ENCODE measurements around the gene PRRC2B. TPM values are rescaled to one million over a fixed set of nuclear protein-coding genes. Genes with fewer than 3 reads are reported as not detected.

PRRC2B gene
- total RNA-seq, 1 experiment from 2014 or later, result 219 TPM

GRCh38 chr9:131396626-131397025 is 2.7 kb downstream of the PRRC2B start:
- TF ChIP-seq CTCF (IDR thresholded peaks at IDR 0.05; ENCODE audit: insufficient read depth in 1 of 2, low read depth in 1 of 2, low read length in 1 of 2, severe bottlenecking in 1 of 2, unreplicated experiment in 1 of 2), result no peak
- ChIA-PET CTCF (interaction anchor here (1.2 kb wide), 1 partner anchor 47 kb away, joined by 3 read pairs; no protein-coding TSS in a partner anchor), POLR2A (interaction anchor here (2.2 kb wide), 1 partner anchor 23 kb away, joined by 21 read pairs; no protein-coding TSS in a partner anchor)
- BruUV-seq (replicated peaks), result no TSS peak
- H3K9me3 ChIP-seq, result no peaks in the 10 kb centered on the region
- no peaks in the 10 kb centered on the region for H3K36me3 ChIP-seq (ENCODE audit: control insufficient read depth, insufficient read depth, low read length)
- Mint-ChIP-seq H3K27me3 (ENCODE audit: insufficient read depth, unreplicated experiment) (no peaks in the 10 kb centered on the region), H3K4me3 (ENCODE audit: unreplicated experiment) (peak overlapping the region; percentile 72), H3K9me3 (ENCODE audit: unreplicated experiment) (no peaks in the 10 kb centered on the region), H3K27ac (ENCODE audit: unreplicated experiment) (peak overlapping the region; percentile 63), H3K4me1 (ENCODE audit: low read depth, unreplicated experiment) (peaks cover 45% of the 10 kb centered on the region), H3K36me3 (ENCODE audit: insufficient read depth, unreplicated experiment) (peaks cover 54% of the 10 kb centered on the region)
- H3K27me3 ChIP-seq (replicated peaks; ENCODE audit: control insufficient read depth, insufficient read depth, low read length), result no peaks in the 10 kb centered on the region
- no peak overlapping the region for H3K4me3 ChIP-seq (ENCODE audit: low read depth, low read length)
- peaks cover 30% of the 10 kb centered on the region for H3K4me1 ChIP-seq
- intact Hi-C loops (cut with micrococcal nuclease; ENCODE audit: unreplicated experiment), result no loop called here
- no peak for DNase-seq

- peak in 1 of 2 experiments; percentile 60 for DNase-seq
These were observed 3.4 kb downstream of the PRRC2B start for GRCh38 chr9:131397100-131397790.

GRCh38 chr9:131398204-131398603 is 4.3 kb downstream of the PRRC2B start:
- POLR2A ChIA-PET, result interaction anchor here (2.2 kb wide), 1 partner anchor 25 kb away, joined by 21 read pairs; no protein-coding TSS in a partner anchor
- no peaks in the 10 kb centered on the region for H3K9me3 Mint-ChIP-seq (ENCODE audit: unreplicated experiment)
- DNase-seq, result no peak

More at GRCh38 chr9:131397100-131397790, 3.4 kb downstream of the PRRC2B start:
- peak overlapping the region; percentile 72 for H3K4me3 Mint-ChIP-seq (ENCODE audit: unreplicated experiment)
- no peak for TF ChIP-seq CTCF (IDR thresholded peaks at IDR 0.05; ENCODE audit: insufficient read depth in 1 of 2, low read depth in 1 of 2, low read length in 1 of 2, severe bottlenecking in 1 of 2, unreplicated experiment in 1 of 2)
- Histone ChIP-seq H3K36me3 (ENCODE audit: control insufficient read depth, insufficient read depth, low read length) (no peaks in the 10 kb centered on the region), H3K27me3 (replicated peaks; ENCODE audit: control insufficient read depth, insufficient read depth, low read length) (no peaks in the 10 kb centered on the region), H3K9me3 (no peaks in the 10 kb centered on the region), H3K4me1 (peaks cover 30% of the 10 kb centered on the region), H3K4me3 (ENCODE audit: low read depth, low read length) (peak overlapping the region; percentile 17; the same call in 1 of the 2 replicates)
- peaks cover 54% of the 10 kb centered on the region for H3K36me3 Mint-ChIP-seq (ENCODE audit: insufficient read depth, unreplicated experiment)
- BruUV-seq (replicated peaks), result no TSS peak
- H3K9me3 Mint-ChIP-seq (ENCODE audit: unreplicated experiment), result no peaks in the 10 kb centered on the region
- peak overlapping the region; percentile 63 for H3K27ac Mint-ChIP-seq (ENCODE audit: unreplicated experiment)
- CTCF ChIA-PET, result interaction anchor here (1.2 kb wide), 1 partner anchor 47 kb away, joined by 3 read pairs; no protein-coding TSS in a partner anchor
- POLR2A ChIA-PET, result interaction anchor here (2.2 kb wide), 1 partner anchor 24 kb away, joined by 21 read pairs; no protein-coding TSS in a partner anchor
- intact Hi-C loops (cut with micrococcal nuclease; ENCODE audit: unreplicated experiment), result no loop called here
- H3K27me3 Mint-ChIP-seq (ENCODE audit: insufficient read depth, unreplicated experiment), result no peaks in the 10 kb centered on the region
- peaks cover 45% of the 10 kb centered on the region for H3K4me1 Mint-ChIP-seq (ENCODE audit: low read depth, unreplicated experiment)

More at GRCh38 chr9:131398204-131398603, 4.3 kb downstream of the PRRC2B start:
- H3K4me1 Mint-ChIP-seq (ENCODE audit: low read depth, unreplicated experiment), result peaks cover 42% of the 10 kb centered on the region
- CTCF ChIA-PET, result no interaction called here
- Histone ChIP-seq H3K36me3 (ENCODE audit: control insufficient read depth, insufficient read depth, low read length) (no peaks in the 10 kb centered on the region), H3K4me1 (peaks cover 30% of the 10 kb centered on the region), H3K27me3 (replicated peaks; ENCODE audit: control insufficient read depth, insufficient read depth, low read length) (no peaks in the 10 kb centered on the region), H3K4me3 (ENCODE audit: low read depth, low read length) (no peak overlapping the region), H3K9me3 (no peaks in the 10 kb centered on the region)
- no peak overlapping the region for H3K27ac Mint-ChIP-seq (ENCODE audit: unreplicated experiment)
- no TSS peak for BruUV-seq (replicated peaks)
- intact Hi-C loops (cut with micrococcal nuclease; ENCODE audit: unreplicated experiment), result no loop called here
- H3K27me3 Mint-ChIP-seq (ENCODE audit: insufficient read depth, unreplicated experiment), result no peaks in the 10 kb centered on the region
- peaks cover 61% of the 10 kb centered on the region for H3K36me3 Mint-ChIP-seq (ENCODE audit: insufficient read depth, unreplicated experiment)
- TF ChIP-seq CTCF (IDR thresholded peaks at IDR 0.05; ENCODE audit: insufficient read depth in 1 of 2, low read depth in 1 of 2, low read length in 1 of 2, severe bottlenecking in 1 of 2, unreplicated experiment in 1 of 2), result no peak
- peak overlapping the region; percentile 17 for H3K4me3 Mint-ChIP-seq (ENCODE audit: unreplicated experiment)
